Measurements from ENCODE around the gene GAA.

DNA sequence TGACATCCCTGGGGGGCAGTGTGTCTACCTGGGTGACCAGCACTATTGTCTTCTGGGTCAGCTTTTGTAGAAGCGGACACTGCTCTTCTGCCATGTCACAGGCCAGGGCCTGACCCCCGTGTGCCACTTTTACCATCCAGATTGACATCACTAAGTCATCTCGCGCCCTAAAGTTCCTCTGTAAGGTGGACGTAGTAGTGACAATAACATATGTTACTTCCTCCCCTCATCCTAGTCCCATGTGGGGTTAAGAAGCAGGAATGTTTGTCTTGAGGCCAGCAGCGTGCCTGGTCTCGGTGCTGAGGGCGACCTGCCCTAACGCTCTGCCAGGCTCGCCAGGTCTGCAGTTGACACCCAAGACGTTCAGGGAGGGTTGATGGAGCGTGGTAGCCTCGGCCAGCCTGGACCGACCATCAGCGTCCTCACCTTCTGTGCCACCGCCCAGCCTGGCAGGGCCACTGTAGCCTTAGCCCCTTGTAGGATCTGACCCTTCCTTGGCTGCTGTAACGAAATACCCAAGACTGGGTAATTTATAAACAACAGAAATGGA, 20.7 kb downstream of the GAA start:
- TF ChIP-seq CTCF (IDR thresholded peaks at IDR 0.05) = no peak
- TF ChIP-seq POLR2AphosphoS5 (IDR thresholded peaks at IDR 0.05) = no peak
